ENCODE measurements around the gene STYK1.
"Not testable (repeated sequence)": the region's sequence is repeated elsewhere in the genome, so short reads cannot be mapped to it uniquely, and the experiment has no call there.

The STYK1 gene

DNA sequence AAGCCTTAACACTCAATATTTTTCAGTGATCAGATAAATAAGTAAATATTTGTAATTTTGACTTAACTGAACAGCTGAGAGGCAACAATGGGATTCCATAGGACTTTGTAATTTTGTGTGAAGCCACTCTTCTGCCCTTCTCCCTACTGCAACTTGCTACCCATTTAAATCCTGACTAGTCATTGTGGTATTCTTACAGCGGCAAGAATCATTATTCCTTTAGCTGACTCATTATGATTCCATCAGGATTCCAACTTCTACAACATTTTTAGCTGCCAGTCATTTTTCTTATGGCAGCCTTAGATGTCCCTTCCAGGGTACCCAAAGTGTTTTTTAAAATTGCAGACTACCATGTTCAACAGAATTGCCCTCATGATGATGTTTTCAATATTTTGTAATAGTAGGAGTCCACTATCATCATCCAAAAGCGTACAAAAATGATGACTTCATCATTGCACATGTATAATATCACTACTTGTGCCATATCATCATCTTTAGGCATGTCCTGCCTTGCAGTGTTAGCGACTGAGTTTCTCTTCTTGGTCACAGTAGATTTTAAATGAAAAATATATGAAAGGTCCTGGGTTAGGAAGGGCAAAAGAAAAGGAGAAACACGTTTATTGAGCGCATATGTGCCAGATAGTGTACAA, 55.4 kb downstream of the STYK1 start:
- DNase-seq: no peak

GRCh38 chr12:10617863-10618262, 56.0 kb downstream of the STYK1 start:
- DNase-seq: no peak

DNA sequence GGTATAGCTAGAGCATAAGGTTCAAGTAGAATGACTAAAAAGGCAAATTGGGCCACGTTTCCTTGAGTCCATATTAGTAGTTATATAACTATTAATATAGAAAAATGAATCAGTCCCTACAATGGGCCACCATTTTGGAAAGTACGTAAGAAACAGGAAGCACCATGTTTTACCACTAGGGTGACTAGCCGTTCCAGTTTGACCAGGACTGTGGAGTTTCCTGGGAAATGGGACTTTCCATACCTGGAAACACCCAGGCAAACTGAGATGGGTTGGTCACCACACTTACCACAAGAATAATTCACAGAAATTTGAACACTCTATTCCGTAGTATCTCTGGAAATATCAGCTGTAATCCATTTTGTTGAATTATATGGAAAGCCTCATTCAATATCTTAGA, 58.3 kb downstream of the STYK1 start:
- no peak for DNase-seq

DNA sequence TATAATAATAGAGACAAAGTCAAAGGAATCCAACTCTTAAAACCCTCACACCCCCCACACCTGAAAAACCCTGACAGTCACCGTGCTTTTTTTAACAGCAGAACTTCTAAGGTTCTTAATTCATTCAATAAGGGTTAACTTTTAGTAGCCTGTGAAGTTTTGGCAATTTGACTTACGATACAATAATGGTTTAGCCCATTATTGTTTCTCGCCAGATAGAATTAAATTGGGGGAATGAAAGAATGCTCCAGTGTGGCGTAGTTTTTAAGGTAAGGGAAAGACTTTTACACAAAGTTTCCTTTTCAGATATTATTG, 59.8 kb downstream of the STYK1 start:
- DNase-seq: no peak

- peak; percentile 26 for DNase-seq
Measured at GRCh38 chr12:10613349-10614055, 60.4 kb downstream of the STYK1 start, which contains the start of gene MAGOHB. TSS of gene MAGOHB (minus strand) at chr12:10613609. CDS start at chr12:10613532, 77 bp downstream.

DNA sequence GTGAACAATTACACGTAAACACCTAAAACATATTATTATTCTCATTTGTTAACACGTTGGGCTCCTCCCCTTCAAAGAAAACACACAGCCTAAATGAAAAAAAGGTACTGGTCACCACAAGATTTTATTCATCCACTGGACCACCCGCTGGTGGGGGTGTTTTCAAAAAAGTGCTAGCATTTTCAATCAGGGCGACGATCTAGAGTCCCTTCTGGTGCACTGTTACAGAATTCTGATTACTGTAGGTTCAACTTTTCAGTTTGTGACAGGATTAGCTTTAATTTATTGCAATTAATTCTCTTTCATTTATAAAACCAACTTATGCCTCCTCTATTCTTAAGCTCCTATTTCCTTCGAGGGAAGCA, 60.9 kb downstream of the STYK1 start:
- DNase-seq: no peak

- DNase-seq: no peak
Measured at GRCh38 chr12:10612110-10612509, 61.7 kb downstream of the STYK1 start.

DNA sequence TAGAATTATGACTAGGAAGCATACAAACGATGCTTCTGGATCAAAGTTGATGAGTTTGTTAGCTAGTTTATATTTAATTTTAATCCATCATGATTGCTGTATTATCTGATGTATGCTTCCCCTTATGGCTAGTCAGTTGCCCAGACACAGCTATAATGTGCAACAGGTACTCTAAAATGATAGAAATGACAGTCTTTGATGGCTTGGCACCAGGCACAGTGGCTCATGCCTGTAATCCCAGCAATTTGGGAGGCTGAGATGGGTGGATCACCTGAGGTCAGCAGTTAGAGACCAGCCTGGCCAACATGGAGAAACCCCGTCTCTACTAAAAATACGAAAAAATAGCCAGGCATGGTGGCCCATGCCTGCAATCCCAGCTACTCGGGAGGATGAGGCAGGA, 62.6 kb downstream of the STYK1 start:
- not testable (repeated sequence) for DNase-seq

DNA sequence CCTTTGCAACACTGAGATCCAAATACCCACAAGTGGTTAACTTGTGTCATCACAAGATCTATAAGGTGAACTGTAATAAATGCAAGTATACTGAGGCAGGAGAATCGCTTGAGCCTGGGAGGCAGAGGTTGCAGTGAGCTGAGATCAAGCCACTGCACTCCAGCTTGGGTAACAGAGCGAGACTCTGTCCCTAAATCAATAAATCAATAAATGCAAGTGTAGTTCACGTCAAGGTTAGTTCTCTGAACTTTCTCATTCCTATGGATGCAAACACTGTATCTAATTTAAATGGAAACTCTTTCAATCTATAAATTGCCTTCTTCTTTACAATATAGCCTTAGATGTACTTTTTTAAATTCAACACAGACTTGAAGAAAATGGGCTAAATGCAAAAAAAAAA, 63.7 kb downstream of the STYK1 start:
- DNase-seq: no peak

DNA sequence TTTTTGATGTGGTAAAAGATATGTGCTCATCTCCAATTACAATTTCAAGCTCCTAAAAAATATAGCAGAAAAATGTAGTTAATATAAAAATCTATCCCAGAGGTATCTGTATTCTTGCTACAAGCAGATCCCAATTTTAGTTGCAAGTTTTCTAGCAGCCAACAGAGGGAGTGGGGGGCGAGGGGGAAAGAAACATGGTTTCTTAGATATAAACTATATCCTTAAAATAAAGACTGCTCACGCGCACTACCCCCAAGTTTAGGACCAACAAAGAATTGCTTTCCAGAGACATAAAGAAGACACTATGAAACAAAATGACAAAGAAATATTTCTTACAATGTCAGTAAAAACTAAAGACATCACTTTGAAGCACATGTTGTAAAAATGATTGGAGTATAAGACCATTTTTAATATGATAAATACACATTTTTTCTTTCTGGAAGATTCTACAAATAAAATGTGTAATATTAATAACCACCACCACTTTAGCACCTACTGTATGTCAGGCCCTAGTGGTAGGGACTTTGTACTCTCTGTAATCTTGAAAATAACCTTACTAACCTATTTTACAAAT, 65.9 kb downstream of the STYK1 start:
- DNase-seq: no peak

DNA sequence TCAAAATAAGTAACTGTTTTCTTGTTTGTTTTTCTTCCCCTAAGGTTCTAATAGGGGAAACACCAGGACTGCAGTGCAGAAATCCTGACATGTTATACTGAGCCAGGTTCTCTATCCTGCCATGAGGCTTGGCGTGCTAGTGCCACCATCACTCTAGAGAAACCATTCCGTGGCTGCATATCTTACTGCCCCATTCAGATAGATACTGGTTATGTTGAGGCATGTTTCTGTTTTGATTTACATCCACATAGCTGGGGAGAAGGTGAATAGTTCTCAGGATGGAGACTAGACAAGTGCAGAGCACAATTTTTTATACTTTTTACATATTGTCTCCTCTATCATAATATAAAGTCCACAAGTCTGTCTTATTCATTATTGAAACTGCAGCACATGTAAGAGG, 72.0 kb downstream of the STYK1 start:
- no peak for DNase-seq

GRCh38 chr12:10600988-10601387, 72.9 kb downstream of the STYK1 start:
- DNase-seq: no peak

- DNase-seq: no peak
Measured at GRCh38 chr12:10595881-10596280, 78.0 kb downstream of the STYK1 start.

DNA sequence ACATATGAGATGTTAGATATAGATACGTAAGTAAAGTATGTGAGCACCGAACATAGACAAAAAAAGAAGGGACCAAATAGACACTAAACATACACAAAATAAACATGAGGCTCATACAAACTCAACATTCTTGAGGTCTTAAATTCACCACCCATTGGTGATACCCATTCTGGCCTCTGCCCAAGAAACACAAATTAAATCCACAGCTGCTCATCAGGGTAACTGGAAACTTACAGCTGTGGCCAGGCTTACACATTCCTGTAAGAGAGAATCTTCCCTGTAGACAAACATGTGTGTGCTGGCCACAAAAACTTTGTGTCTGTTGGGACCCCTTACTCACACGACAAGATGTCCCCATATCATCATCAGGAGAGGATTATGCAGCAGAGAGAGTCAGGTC, 82.9 kb downstream of the STYK1 start:
- no peak for DNase-seq

GRCh38 chr12:10584415-10584814, 89.4 kb downstream of the STYK1 start:
- DNase-seq: no peak

DNA sequence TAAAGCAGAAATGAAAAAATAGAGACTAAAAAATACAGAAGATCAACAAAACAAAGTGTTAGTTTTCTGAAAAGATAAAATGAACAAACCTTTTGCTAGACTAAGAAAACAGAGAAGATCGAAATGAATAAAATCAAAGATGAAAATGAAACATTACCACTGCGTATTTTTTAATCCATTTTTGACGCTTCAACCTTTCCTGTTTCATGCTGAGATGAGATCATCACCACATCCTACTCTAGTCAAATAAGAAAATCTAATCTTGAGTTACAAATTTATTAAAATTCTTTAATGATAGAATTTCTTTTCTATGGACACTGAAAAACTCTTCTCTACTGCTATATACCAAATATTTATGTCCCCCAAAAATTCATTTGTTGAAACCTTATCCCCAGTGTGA, 91.1 kb downstream of the STYK1 start:
- DNase-seq: no peak

DNA sequence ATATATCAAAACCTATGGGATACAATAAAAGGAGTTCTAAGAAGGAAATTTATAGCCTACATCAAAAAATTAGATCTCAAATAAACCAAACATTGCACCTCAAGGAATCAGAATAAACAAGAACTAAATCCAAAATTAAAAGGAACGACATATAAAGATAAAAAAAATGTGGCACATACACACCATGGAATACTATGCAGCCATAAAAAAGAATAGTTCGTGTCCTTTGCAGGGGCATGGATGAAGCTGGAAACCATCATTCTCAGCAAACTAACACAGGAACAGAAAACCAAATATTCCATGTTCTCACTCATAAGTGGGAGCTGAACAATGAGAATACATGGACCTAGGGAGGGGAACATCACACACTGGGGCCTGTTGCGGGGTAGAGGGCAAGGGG, 91.7 kb downstream of the STYK1 start:
- DNase-seq: not testable (repeated sequence)

- no peak for DNase-seq
Measured at GRCh38 chr12:10574307-10574706, 99.5 kb downstream of the STYK1 start.

DNA sequence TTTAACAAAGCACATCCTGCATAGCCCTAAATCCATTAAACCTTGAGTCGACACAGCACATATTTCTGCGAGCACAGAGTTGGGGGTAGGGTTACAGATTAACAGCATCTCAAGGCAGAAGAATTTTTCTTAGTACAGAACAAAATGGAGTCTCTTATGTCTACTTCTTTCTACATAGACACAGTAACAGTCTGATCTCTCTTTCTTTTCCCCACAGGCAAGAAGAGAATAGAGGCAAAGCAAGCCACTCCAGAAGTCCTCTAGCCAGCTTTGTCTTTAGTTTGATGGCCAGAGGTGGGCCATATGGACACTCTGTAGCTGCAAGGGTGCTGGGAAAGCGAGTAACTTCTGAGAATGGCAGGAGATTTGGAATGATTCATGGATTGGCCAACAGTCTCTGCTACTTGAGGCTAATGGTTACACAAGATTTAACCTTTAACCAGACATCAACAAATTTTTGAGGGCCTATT, 101.8 kb downstream of the STYK1 start:
- DNase-seq: not testable (repeated sequence)

DNA sequence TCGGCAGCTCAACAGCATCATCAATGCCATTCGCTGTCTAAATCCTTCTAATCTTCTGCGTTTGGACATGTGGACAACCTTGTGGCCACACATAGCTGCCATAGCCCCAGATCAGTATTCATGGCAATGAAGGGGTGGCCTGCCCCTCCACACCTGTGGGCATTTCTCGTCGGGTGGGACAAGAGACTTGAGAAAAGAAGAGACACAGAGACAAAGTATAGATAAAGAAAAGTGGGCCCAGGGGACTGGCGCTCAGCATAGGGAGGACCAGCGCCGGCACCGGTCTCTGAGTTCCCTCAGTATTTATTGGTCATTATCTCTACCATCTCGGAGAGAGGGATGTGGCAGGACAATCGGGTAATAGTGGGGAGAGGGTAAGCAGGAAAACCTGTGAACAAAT, 102.7 kb downstream of the STYK1 start:
- no peak for DNase-seq
